LNCAP (cell line): Measurements from ENCODE around the gene MSMB.

Experiments used
- CTCF ChIP-seq: fragments of 450-650 bp; IDR thresholded peaks from 2 replicates; pipeline ENCODE4 v1.5.1; 2017; ENCODE audit warnings: mild to moderate bottlenecking

Gene MSMB

GRCh38 chr10:46060706-46061105 lies 14.6 kb upstream of the MSMB start:
- TF ChIP-seq CTCF: no peak

- TF ChIP-seq CTCF: no peak
These were observed 11.0 kb upstream of the MSMB start for GRCh38 chr10:46057038-46057437.

GRCh38 chr10:46055771-46056170 lies 9.7 kb upstream of the MSMB start:
- no peak for TF ChIP-seq CTCF

- no peak for TF ChIP-seq CTCF
These were observed 7.7 kb upstream of the MSMB start for GRCh38 chr10:46053534-46054434.

- no peak for TF ChIP-seq CTCF
These were observed 6.8 kb upstream of the MSMB start for GRCh38 chr10:46052791-46053375.

GRCh38 chr10:46052057-46052790 lies 6.2 kb upstream of the MSMB start:
- no peak for TF ChIP-seq CTCF

- no peak for TF ChIP-seq CTCF
These were observed 5.0 kb upstream of the MSMB start for GRCh38 chr10:46050941-46051623.
